ENCODE measurements around the gene ZFYVE28.

Gene ZFYVE28

GRCh38 chr4:2253160-2254084 is 165.0 kb downstream of the ZFYVE28 start:
- no peaks in the 10 kb centered on the region for H3K4me1 ChIP-seq (ENCODE audit: insufficient read depth, low read length)
- H3K9me3 ChIP-seq (ENCODE audit: insufficient read depth, low read depth, low read length): no peaks in the 10 kb centered on the region
- H3K36me3 ChIP-seq (ENCODE audit: insufficient read depth, low read depth, low read length): peaks cover 5% of the 10 kb centered on the region; the same call in 1 of the 2 replicates
- no peak overlapping the region for H3K27ac ChIP-seq (ENCODE audit: low read length)
- no peaks in the 10 kb centered on the region for H3K27me3 ChIP-seq (ENCODE audit: insufficient read depth, low read length)
- H3K9ac ChIP-seq (ENCODE audit: low read depth, low read length): no peak overlapping the region
- H3K4me3 ChIP-seq (ENCODE audit: low read length): no peak overlapping the region

GRCh38 chr4:2252530-2253091 is 165.8 kb downstream of the ZFYVE28 start:
- Histone ChIP-seq H3K4me1 (ENCODE audit: insufficient read depth, low read length) (no peaks in the 10 kb centered on the region), H3K27ac (ENCODE audit: low read length) (no peak overlapping the region), H3K36me3 (ENCODE audit: insufficient read depth, low read depth, low read length) (peaks cover 5% of the 10 kb centered on the region; the same call in 1 of the 2 replicates), H3K27me3 (ENCODE audit: insufficient read depth, low read length) (no peaks in the 10 kb centered on the region), H3K9me3 (ENCODE audit: insufficient read depth, low read depth, low read length) (no peaks in the 10 kb centered on the region), H3K9ac (ENCODE audit: low read depth, low read length) (no peak overlapping the region), H3K4me3 (ENCODE audit: low read length) (no peak overlapping the region)

GRCh38 chr4:2251795-2252529 is 166.5 kb downstream of the ZFYVE28 start:
- no peak overlapping the region for H3K4me3 ChIP-seq (ENCODE audit: low read length)
- peaks cover 5% of the 10 kb centered on the region; the same call in 1 of the 2 replicates for H3K36me3 ChIP-seq (ENCODE audit: insufficient read depth, low read depth, low read length)
- no peaks in the 10 kb centered on the region for H3K27me3 ChIP-seq (ENCODE audit: insufficient read depth, low read length)
- no peak overlapping the region for H3K9ac ChIP-seq (ENCODE audit: low read depth, low read length)
- H3K27ac ChIP-seq (ENCODE audit: low read length): no peak overlapping the region
- H3K4me1 ChIP-seq (ENCODE audit: insufficient read depth, low read length): no peaks in the 10 kb centered on the region
- H3K9me3 ChIP-seq (ENCODE audit: insufficient read depth, low read depth, low read length): no peaks in the 10 kb centered on the region

- H3K36me3 ChIP-seq (ENCODE audit: insufficient read depth, low read depth, low read length): peaks cover 5% of the 10 kb centered on the region; the same call in 1 of the 2 replicates
Measured at GRCh38 chr4:2251073-2251794, 167.2 kb downstream of the ZFYVE28 start.

GRCh38 chr4:2250357-2251072 is 167.9 kb downstream of the ZFYVE28 start:
- no peak overlapping the region for H3K9ac ChIP-seq (ENCODE audit: low read depth, low read length)
- H3K4me3 ChIP-seq (ENCODE audit: low read length): no peak overlapping the region
- no peaks in the 10 kb centered on the region for H3K27me3 ChIP-seq (ENCODE audit: insufficient read depth, low read length)
- H3K27ac ChIP-seq (ENCODE audit: low read length): no peak overlapping the region
- peaks cover 5% of the 10 kb centered on the region; the same call in 1 of the 2 replicates for H3K36me3 ChIP-seq (ENCODE audit: insufficient read depth, low read depth, low read length)
- H3K4me1 ChIP-seq (ENCODE audit: insufficient read depth, low read length): no peaks in the 10 kb centered on the region
- no peaks in the 10 kb centered on the region for H3K9me3 ChIP-seq (ENCODE audit: insufficient read depth, low read depth, low read length)

More at GRCh38 chr4:2251073-2251794, 167.2 kb downstream of the ZFYVE28 start:
- Histone ChIP-seq H3K9me3 (ENCODE audit: insufficient read depth, low read depth, low read length) (no peaks in the 10 kb centered on the region), H3K27me3 (ENCODE audit: insufficient read depth, low read length) (no peaks in the 10 kb centered on the region), H3K4me1 (ENCODE audit: insufficient read depth, low read length) (no peaks in the 10 kb centered on the region), H3K27ac (ENCODE audit: low read length) (no peak overlapping the region), H3K4me3 (ENCODE audit: low read length) (no peak overlapping the region), H3K9ac (ENCODE audit: low read depth, low read length) (no peak overlapping the region)

GRCh38 chr4:2249526-2250356 is 168.7 kb downstream of the ZFYVE28 start:
- no peak overlapping the region for H3K9ac ChIP-seq (ENCODE audit: low read depth, low read length)
- peaks cover 2% of the 10 kb centered on the region for H3K9me3 ChIP-seq (ENCODE audit: insufficient read depth, low read depth, low read length)
- no peak overlapping the region for H3K27ac ChIP-seq (ENCODE audit: low read length)
- peaks cover 2% of the 10 kb centered on the region; the same call in 1 of the 2 replicates for H3K36me3 ChIP-seq (ENCODE audit: insufficient read depth, low read depth, low read length)
- no peaks in the 10 kb centered on the region for H3K4me1 ChIP-seq (ENCODE audit: insufficient read depth, low read length)
- H3K4me3 ChIP-seq (ENCODE audit: low read length): no peak overlapping the region
- no peaks in the 10 kb centered on the region for H3K27me3 ChIP-seq (ENCODE audit: insufficient read depth, low read length)

- H3K27ac ChIP-seq (ENCODE audit: low read length): no peak overlapping the region
- H3K4me3 ChIP-seq (ENCODE audit: low read length): no peak overlapping the region
- peaks cover 8% of the 10 kb centered on the region for H3K9me3 ChIP-seq (ENCODE audit: insufficient read depth, low read depth, low read length)
- H3K36me3 ChIP-seq (ENCODE audit: insufficient read depth, low read depth, low read length): no peaks in the 10 kb centered on the region
- no peaks in the 10 kb centered on the region for H3K4me1 ChIP-seq (ENCODE audit: insufficient read depth, low read length)
- peaks cover under 1% of the 10 kb centered on the region; the same call in 1 of the 2 replicates for H3K27me3 ChIP-seq (ENCODE audit: insufficient read depth, low read length)
- no peak overlapping the region for H3K9ac ChIP-seq (ENCODE audit: low read depth, low read length)
Measured at GRCh38 chr4:2248821-2249261, 169.6 kb downstream of the ZFYVE28 start.

- peaks cover 8% of the 10 kb centered on the region for H3K9me3 ChIP-seq (ENCODE audit: insufficient read depth, low read depth, low read length)
Measured at GRCh38 chr4:2248044-2248780, 170.2 kb downstream of the ZFYVE28 start.

GRCh38 chr4:2247128-2248043 is 171.1 kb downstream of the ZFYVE28 start:
- Histone ChIP-seq H3K4me3 (ENCODE audit: low read length) (no peak overlapping the region), H3K9ac (ENCODE audit: low read depth, low read length) (no peak overlapping the region), H3K27me3 (ENCODE audit: insufficient read depth, low read length) (peaks cover 3% of the 10 kb centered on the region; the same call in 1 of the 2 replicates), H3K9me3 (ENCODE audit: insufficient read depth, low read depth, low read length) (peaks cover 8% of the 10 kb centered on the region), H3K4me1 (ENCODE audit: insufficient read depth, low read length) (no peaks in the 10 kb centered on the region), H3K27ac (ENCODE audit: low read length) (no peak overlapping the region), H3K36me3 (ENCODE audit: insufficient read depth, low read depth, low read length) (no peaks in the 10 kb centered on the region)

More at GRCh38 chr4:2248044-2248780, 170.2 kb downstream of the ZFYVE28 start:
- H3K36me3 ChIP-seq (ENCODE audit: insufficient read depth, low read depth, low read length): no peaks in the 10 kb centered on the region
- no peak overlapping the region for H3K27ac ChIP-seq (ENCODE audit: low read length)
- H3K4me3 ChIP-seq (ENCODE audit: low read length): no peak overlapping the region
- no peak overlapping the region for H3K9ac ChIP-seq (ENCODE audit: low read depth, low read length)
- peaks cover 3% of the 10 kb centered on the region; the same call in 1 of the 2 replicates for H3K27me3 ChIP-seq (ENCODE audit: insufficient read depth, low read length)
- H3K4me1 ChIP-seq (ENCODE audit: insufficient read depth, low read length): no peaks in the 10 kb centered on the region
